ENCODE results near the gene ACOT9.

DNA sequence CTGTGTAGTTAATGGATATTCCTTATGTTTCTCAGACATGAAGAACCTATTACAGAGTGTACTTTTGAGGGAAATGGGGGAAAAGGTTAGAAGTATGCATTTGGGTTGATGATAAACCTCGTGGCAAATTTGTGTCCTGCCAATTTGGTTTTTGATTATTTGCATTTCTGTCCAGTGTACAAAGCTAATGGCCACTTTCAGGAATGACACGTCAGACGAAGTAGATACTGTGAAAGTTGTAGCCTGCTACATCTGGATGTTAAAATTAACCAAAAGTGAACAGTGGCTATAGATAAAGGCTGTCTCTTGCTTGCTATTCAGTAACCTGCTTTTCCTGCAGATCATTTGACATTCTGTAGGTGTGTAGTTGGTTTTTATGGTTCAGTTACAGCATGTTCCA is 74.7 kb downstream of the ACOT9 start:
- no peak for TF ChIP-seq EZH2 (IDR thresholded peaks at IDR 0.05; ENCODE audit: borderline replicate concordance, insufficient read depth, low read length, poor library complexity, severe bottlenecking)
- TF ChIP-seq, protein P1, sequence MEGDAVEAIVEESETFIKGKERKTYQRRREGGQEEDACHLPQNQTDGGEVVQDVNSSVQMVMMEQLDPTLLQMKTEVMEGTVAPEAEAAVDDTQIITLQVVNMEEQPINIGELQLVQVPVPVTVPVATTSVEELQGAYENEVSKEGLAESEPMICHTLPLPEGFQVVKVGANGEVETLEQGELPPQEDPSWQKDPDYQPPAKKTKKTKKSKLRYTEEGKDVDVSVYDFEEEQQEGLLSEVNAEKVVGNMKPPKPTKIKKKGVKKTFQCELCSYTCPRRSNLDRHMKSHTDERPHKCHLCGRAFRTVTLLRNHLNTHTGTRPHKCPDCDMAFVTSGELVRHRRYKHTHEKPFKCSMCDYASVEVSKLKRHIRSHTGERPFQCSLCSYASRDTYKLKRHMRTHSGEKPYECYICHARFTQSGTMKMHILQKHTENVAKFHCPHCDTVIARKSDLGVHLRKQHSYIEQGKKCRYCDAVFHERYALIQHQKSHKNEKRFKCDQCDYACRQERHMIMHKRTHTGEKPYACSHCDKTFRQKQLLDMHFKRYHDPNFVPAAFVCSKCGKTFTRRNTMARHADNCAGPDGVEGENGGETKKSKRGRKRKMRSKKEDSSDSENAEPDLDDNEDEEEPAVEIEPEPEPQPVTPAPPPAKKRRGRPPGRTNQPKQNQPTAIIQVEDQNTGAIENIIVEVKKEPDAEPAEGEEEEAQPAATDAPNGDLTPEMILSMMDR (IDR thresholded peaks at IDR 0.05; ENCODE audit: poor library complexity, severe bottlenecking), result no peak
- no peak for TF ChIP-seq TAF1 (IDR thresholded peaks at IDR 0.05; ENCODE audit: low read depth)
